ENCODE data around the gene CDC26.
"Not testable (repeated sequence)": the region's sequence is repeated elsewhere in the genome, so short reads cannot be mapped to it uniquely, and the experiment has no call there.

The CDC26 gene

DNA sequence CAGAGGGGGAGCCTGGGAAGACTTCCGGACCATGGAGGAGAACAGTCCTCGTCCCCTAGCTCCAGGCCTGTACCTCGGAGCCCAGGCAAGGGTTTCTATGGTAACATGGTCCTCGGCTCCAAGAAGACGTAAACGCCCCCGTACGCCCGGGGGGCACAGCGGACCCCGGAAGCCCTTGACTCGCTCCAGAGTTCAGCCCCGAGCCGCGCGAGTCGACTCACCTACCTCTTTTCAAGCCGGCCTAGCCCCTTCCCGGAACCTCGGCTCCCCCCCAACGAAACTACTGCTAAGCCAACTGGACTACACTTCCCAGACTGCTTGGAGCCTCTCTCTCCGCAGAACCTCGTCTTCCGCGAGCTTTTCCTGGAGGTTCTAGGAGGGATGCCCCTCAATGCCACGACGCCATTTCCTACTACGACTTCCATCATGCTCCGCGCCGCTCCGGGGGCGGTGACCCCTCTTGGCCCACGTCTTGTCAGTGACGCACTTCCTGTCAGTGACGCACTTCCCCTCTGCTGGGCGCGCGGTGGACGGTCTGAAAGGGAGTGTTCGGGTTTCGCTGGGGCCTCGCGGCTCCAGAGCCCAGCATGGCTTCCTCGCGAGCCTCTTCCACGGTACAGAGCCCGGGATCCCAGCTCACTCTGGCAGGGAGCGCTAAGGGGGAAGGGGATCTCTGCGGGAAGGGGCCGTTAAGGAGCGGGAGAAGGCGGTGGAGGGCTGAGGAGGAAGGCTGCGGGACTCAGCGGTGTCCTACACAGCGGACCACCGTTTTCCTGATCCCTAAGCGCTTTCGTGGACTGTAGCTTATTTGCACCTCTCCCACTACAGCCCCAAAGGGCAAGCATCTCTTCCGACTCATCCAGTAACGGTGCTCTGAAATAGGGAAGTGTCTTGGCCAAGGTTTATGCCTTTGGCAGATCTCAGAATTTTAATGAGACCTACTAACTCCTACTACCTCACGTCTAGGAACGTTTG lies at the start of gene CDC26, which contains the start of gene PRPF4:
CDC26 (minus strand) TSS at position 416 of the 975 bp plus-strand sequence. CDS start 3,065 bp downstream, outside the sequence.
PRPF4 (plus strand) TSS at position 502 of the 975 bp plus-strand sequence; CDS start at position 588, 86 bp downstream.
- DNase-seq, result peak; percentile 99

GRCh38 chr9:113322671-113323070 lies 47.3 kb upstream of the CDC26 start:
- DNase-seq, result no peak

DNA sequence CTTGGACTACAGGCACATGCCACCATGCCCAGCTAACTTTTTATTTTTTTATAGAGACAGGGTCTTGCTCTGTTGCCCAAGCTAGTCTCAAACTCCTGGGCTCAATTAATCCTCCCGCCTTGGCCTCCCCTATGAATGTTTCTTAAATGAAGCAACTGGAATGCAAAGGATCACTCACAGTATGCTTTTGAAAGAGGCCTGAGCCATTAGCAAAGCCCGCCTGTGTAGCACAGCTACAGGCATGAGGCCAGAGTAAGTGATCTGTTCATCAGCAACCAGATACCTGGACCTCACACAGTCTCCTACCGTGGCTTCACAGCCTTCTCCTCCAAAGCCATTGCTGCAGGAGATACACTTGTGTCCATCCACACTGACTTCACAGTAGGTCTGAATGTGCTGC lies 44.7 kb upstream of the CDC26 start:
- DNase-seq, result no peak

DNA sequence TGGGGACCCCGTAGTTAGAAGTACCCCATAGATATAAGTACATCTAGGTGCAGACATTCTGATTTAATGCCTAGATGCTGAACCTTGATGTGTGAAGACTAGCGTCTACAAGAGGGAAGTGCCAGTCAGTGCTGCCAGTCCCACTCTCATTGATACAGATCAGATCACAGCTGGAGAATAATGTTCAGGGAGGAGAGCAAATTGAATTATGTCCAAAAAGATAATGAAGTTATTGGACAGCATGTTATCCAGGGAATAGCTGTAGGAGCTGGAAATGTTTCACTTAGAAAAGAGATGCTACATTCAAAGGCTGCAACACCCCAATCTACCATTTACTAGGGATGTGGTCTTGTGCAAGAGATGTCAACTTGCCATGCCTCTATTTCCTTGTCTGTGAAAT lies 43.7 kb upstream of the CDC26 start:
- no peak for DNase-seq

GRCh38 chr9:113317777-113318176 lies 42.4 kb upstream of the CDC26 start:
- DNase-seq, result no peak

DNA sequence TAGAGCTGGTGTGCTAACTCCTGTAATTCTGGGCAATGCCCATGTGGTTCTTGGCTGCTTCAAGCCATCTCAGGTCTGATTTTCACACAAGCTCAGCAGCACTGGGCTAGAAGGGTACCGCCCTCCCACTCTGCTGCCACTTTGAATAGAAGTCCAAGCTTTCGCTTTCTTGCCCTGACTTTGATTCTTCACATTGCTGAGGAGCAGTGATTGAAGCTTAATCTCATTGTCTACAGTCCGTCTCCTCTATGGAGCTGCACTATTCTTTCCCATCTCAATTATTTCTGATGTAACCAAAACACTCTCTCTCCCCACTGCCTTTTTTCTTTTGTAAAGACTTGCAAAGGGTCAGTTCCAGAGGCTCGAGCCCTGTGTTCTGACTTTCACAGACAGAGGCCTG lies 40.7 kb upstream of the CDC26 start:
- DNase-seq, result no peak

DNA sequence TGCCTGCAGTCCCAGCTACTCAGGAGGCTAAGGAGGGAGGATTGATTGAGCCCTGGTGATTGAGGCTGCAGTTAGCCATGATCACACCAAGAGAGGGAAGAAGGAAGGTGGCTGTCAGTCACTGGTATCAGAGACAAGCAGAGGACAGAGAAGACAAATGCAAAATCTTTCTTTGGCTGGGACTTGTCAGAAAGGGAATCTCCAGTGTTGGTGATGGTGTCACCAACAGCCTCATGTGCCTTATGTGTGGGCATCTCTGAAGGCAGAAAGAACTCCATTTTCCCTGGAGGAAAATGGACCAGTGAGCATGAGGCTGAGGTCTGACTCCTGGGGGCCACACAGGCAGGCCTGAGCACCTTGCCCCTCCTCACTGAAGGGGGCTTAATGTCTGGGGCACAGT lies 39.9 kb upstream of the CDC26 start:
- DNase-seq, result no peak

DNA sequence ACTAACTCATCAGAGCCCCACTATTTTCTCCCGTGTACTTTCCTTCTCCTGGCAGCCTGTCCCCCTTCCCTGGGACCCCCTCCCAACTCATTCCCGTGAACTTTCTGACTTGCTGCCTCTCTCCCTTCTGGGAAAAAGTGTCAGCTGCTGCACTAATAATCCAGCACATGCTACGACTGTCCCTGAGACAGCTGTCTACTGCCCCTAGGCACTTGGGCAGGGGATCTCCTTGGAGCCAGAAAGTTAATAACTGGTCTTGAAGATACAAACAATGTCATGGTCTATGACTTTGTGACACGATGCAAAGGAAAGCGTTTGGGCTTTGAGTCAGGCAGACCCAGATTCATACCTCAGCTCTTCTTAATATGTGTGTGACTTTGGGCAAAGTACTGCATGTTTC lies 37.9 kb upstream of the CDC26 start:
- no peak for DNase-seq

DNA sequence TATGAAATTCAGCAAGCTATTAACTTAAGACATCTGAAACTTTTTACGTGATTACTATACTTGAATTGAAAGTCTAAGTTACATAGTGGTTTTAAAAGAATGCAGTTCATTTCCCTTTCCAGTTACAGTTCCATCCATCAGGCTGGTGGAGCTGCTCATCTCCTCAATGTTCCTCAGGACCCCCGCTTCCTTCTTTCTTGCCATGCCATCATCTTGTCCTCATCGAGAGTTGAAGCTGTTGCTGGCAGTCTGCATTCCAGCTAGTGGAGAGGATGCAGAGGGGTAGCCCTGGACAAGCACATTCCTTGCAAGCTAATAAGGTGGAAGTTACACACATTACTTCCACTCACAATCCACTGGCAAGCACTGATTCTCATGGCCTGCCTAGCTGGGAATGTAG lies 36.6 kb upstream of the CDC26 start:
- DNase-seq, result no peak

DNA sequence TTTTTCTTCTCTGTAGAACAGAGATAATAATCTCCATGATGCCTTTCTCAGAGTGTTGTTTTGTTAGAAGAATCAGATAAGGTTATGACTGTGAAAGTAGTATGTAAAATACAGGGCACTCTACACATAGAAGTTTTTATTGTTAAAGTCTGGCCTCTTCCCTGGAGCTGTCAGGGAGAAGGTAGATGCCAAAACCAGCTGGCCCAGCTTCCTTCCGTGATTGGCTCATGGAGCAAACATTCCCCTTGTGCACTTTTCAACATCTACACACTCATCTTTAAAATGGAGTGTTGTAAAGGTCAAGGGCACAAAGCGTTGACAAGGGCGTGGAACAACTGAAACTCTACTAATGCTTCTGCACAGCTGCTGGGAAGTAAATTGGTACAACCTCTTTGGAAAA lies 35.2 kb upstream of the CDC26 start:
- DNase-seq, result no peak

DNA sequence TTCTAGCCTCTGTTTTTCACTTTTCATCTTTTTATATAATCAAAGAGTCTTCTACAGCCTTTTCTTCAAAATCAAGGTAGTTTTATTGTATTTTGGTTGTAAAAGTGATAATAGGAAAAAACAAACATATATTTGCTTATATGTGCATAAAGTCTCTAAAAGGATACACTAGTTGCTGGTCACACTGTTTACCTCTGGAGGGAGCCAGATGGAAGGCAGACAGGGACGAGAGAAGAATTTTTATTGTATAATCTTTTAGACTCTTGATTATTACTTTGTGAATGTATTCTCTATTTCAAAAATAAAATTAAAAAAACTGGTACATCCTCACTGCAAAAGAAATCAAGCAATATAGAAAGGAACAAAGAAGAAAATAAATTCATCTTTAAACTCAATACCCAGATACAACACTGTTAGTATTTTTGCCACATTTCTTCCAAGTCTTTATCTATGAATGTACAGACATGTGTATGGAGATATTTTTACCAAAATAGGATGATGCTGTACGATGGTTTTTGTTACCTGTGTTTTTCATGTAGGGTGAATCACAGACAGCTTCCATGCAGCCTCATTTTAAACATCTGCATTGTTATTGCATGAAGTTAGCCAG lies 33.9 kb upstream of the CDC26 start:
- DNase-seq, result peak; percentile 46

DNA sequence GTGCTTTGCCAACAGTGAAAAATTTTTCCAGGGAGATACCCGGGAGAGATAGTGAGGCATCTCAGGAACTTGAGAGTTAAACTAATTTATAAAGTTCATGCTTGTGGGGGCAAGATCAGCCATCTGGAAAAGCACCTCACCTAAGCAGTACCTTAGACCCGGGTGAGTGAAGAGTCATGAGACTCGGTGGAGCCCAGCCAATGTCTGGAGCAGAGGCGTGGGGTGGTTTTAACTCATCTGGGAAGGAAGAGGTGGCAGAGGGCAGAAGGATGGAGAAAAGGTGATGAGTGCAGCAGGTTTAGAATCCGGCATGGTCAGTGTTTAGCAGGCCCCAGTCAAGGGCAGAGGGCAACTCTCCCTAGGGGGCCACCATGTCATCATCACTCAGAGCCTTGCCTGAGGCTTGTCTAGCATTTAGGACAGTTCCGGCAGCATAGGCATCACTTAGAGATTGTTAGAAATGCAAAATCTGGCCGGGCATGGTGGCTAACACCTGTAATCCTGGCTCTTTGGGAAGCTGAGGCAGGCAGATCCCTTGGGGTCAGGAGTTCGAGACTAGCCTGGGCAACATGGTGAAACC lies 32.1 kb upstream of the CDC26 start:
- DNase-seq, result no peak

DNA sequence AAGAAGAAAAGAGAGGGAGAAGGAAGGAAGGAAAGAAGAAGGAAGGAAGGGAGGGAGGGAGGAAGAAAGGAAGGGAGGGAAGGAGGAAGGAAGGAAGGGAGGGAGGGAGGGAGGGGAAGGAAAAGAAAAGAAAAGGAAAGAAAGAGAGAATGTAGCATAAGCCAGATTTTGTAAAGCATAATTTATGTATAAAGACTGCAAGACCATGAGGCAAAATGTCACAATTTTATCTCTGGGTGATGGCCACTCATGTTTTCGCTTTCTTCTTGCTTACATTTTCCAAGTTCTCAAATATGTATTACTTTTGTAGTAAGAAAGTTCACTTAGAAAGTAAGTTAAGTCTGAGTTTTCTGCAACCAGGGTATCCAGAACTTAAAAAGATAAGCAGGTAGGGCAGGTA lies 31.2 kb upstream of the CDC26 start:
- DNase-seq, result no peak

DNA sequence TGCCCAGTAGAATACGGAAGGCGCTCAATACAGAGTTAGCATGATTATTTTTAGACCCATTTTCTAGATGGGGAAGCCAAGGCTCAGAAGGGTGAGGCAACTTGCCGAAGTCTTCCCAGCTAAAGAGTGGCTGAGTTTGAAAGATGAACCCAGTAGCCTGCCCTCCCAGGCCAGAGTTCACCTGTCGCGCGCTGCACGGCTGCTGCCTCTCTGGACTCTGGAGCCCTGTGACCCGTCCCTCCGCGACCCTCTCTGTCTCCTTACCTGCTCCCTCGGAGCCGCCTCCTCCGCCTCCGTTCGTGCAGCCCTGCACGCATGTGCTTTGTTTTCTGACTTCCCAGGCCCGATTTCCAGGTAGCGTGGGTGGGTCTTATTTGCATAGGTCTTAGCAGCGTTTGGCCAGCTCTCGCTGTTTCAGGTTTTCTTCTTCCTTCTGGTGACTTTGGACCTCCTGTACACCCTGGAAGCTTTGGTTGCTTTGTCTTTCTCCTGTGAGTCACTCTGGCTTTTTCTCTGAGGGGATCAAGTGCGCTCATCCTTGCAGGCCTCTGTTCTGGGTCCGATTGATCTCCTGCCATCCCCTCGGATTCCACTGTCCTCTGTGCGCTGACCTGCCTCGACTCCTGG lies 27.5 kb upstream of the CDC26 start, which contains the start of gene RNF183:
RNF183 (minus strand) TSS at position 585 of the 627 bp plus-strand sequence. CDS start 5,192 bp downstream, outside the sequence.
- no peak for DNase-seq

DNA sequence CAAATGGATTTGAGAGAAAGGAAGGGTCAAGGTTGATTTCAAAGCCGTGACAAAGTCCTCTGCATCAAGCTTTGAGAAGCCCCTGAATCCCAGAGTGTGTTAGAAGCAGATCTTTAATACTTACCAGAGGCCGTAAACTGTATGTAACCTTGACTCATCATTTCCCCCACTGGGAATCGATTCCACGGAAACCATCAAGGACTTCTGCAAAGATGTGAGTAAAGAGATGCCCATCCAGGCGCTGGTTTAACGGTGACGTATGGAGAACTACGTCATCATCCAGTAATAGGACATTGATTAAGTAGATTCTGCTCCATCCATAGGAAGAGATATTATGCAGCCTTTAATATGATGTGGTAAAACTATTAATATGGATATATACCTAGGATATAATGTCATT lies 26.2 kb upstream of the CDC26 start:
- DNase-seq, result no peak

DNA sequence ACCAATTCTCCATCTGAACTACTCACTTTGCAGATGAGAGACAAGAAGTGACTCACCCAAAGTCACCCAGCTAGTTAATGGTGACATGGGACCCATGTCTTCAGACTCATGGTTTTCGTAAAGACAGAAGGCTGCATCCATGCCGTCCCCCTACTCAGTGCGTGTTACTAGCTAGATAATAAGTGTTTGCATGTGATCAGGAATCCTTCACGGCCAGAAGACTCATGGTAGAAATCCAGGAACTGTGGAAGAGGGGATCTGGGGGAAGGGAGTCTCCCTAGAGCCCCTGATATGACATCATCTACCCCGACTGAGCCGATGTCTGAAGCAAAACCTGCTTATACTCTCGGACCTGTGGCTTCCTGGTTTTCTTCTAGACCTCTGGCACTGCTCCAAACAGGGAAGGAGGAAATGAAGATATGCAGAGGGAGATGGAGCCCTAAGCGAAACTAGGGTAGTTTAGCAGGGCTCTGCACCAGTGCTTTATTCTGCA lies 24.5 kb upstream of the CDC26 start:
- no peak for DNase-seq

- DNase-seq, result peak; percentile 21
Observed at GRCh38 chr9:113298924-113299770, 23.8 kb upstream of the CDC26 start.

GRCh38 chr9:113298311-113298710 lies 22.9 kb upstream of the CDC26 start:
- no peak for DNase-seq

DNA sequence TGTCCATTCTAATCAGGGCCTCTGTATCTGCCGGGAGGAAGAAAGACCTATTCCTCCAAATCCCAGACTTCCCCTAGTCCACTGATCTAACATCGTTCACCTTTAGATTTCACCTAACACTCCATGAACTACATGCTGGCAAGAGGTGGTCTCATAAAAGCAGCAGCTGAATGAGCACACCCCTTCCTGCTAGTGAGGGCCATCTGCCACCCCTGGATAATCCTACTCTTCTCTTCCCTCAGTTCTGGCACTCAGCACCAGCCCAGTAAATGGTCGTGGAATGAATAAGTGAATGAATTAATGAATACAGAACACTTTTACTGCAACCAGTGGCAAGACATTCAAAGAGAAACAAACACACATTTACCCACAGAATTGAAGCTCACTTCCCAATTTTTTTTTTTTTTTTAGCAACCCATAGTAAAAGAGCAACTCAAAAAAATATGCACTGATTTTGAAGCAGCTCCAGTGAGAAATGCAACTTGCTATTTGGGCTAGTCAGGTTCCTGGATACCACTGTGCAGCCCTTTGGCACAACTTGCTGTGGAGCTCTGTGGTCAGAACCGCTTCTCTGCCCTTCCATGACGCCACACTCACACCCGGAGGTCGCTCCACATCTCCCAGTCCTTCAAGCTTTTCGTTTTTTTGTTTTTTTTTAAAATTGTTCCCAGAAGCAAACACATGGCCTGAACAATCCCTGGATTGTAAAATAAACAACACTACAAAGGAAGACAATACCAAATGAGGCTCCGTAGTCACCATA lies 21.6 kb upstream of the CDC26 start:
- DNase-seq, result no peak

DNA sequence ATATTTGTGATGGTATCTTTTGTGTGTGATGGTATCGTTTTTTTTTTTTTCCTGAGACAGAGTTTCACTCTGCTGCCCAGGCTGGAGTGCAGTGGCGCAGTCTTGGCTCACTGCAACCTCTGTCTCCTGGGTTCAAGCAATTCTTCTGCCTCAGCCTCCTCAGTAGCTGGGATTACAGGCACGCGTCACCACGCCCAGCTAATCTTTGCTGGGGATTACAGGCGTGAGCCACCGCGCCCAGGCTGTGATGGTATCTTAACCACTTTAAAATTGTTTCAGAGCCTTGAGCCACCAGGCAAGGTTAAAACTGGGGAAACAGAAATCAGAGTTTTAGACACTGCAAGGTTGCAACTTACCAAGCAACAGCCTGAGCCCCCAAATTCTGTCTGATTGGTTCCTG lies 20.9 kb upstream of the CDC26 start:
- DNase-seq, result not testable (repeated sequence)

- no peak for DNase-seq
Observed at GRCh38 chr9:113293285-113293878, 18.0 kb upstream of the CDC26 start.

All from NCI-H1092 treated with DMSO at 0.1 percent for 48 hours (cell line).